ENCODE data around the gene NFIB. TPM values are rescaled to one million over a fixed set of nuclear protein-coding genes. Genes with fewer than 3 reads are reported as not detected.

NFIB gene
- total and polyA plus RNA-seq, 2 experiments from 2014 or later = 5.3 to 6.0 TPM

- no peak overlapping the region for H2AFZ ChIP-seq
- H3K9me2 ChIP-seq (ENCODE audit: insufficient read depth) = no peaks in the 10 kb centered on the region
- H3K4me3 ChIP-seq = no peak overlapping the region
- H3K4me2 ChIP-seq (ENCODE audit: unreplicated experiment) = no peak overlapping the region
- in situ Hi-C loops (cut with MboI) = no loop called here
- H3K9ac ChIP-seq = no peak overlapping the region
- TF ChIP-seq EZH2 (IDR thresholded peaks at IDR 0.05; ENCODE audit: insufficient read depth, poor library complexity, severe bottlenecking) = no peak
- peaks cover 8% of the 10 kb centered on the region; the same call in 1 of the 2 replicates for H3K4me1 ChIP-seq (ENCODE audit: insufficient read depth)
- H3K79me2 ChIP-seq (ENCODE audit: insufficient read depth) = no peaks in the 10 kb centered on the region
- no peaks in the 10 kb centered on the region for H3K9me3 ChIP-seq (ENCODE audit: low read depth)
- no peak for DNase-seq
- H3K27ac ChIP-seq = no peak overlapping the region
- WGBS, 2 experiments (ENCODE audit: low coverage in 1 of 2, low lambda C conversion rate in 2 of 2, missing lambda C conversion rate in 2 of 2) = 85 to 93% methylated on average over 5 of the region's 5 CpGs
- no peaks in the 10 kb centered on the region for H3K36me3 ChIP-seq (ENCODE audit: low read depth)
- no peaks in the 10 kb centered on the region for H4K20me1 ChIP-seq (ENCODE audit: insufficient read depth)
- H3F3A ChIP-seq (ENCODE audit: insufficient read depth) = no peaks in the 10 kb centered on the region
- peaks cover 70% of the 10 kb centered on the region for H3K27me3 ChIP-seq (replicated peaks; ENCODE audit: insufficient read depth)
These were observed 37.4 kb upstream of the NFIB start for GRCh38 chr9:14351221-14351836.

GRCh38 chr9:14350754-14351153 lies 36.8 kb upstream of the NFIB start:
- TF ChIP-seq EZH2phosphoT487 (IDR thresholded peaks at IDR 0.05; ENCODE audit: insufficient read depth, low read depth) = no peak
- TF ChIP-seq EZH2 (IDR thresholded peaks at IDR 0.05; ENCODE audit: insufficient read depth, poor library complexity, severe bottlenecking) = no peak
- Histone ChIP-seq H3K9me2 (ENCODE audit: insufficient read depth) (no peaks in the 10 kb centered on the region), H4K20me1 (ENCODE audit: insufficient read depth) (no peaks in the 10 kb centered on the region), H3K36me3 (ENCODE audit: low read depth) (no peaks in the 10 kb centered on the region), H3F3A (ENCODE audit: insufficient read depth) (no peaks in the 10 kb centered on the region), H3K27ac (no peak overlapping the region), H3K9ac (no peak overlapping the region), H3K27me3 (replicated peaks; ENCODE audit: insufficient read depth) (peaks cover 68% of the 10 kb centered on the region), H3K9me3 (ENCODE audit: low read depth) (no peaks in the 10 kb centered on the region), H3K79me2 (ENCODE audit: insufficient read depth) (no peaks in the 10 kb centered on the region), H3K4me3 (no peak overlapping the region), H2AFZ (no peak overlapping the region), H3K4me2 (ENCODE audit: unreplicated experiment) (no peak overlapping the region), H3K4me1 (ENCODE audit: insufficient read depth) (peaks cover 8% of the 10 kb centered on the region; the same call in 1 of the 2 replicates)
- DNase-seq = no peak
- in situ Hi-C loops (cut with MboI) = no loop called here
- WGBS, 2 experiments (ENCODE audit: low coverage in 1 of 2, low lambda C conversion rate in 2 of 2, missing lambda C conversion rate in 2 of 2) = 97 to 98% methylated on average over 11 of the region's 11 CpGs

- Histone ChIP-seq H4K20me1 (ENCODE audit: insufficient read depth) (no peaks in the 10 kb centered on the region), H3K9ac (no peak overlapping the region), H3K27me3 (replicated peaks; ENCODE audit: insufficient read depth) (peaks cover 71% of the 10 kb centered on the region), H3K9me3 (ENCODE audit: low read depth) (no peaks in the 10 kb centered on the region), H3K79me2 (ENCODE audit: insufficient read depth) (no peaks in the 10 kb centered on the region), H3K4me2 (ENCODE audit: unreplicated experiment) (no peak overlapping the region), H3F3A (ENCODE audit: insufficient read depth) (no peaks in the 10 kb centered on the region), H2AFZ (no peak overlapping the region), H3K36me3 (ENCODE audit: low read depth) (no peaks in the 10 kb centered on the region), H3K4me3 (no peak overlapping the region), H3K4me1 (ENCODE audit: insufficient read depth) (peaks cover 8% of the 10 kb centered on the region; the same call in 1 of the 2 replicates), H3K27ac (no peak overlapping the region), H3K9me2 (ENCODE audit: insufficient read depth) (no peaks in the 10 kb centered on the region)
- 94 to 96% methylated on average over 10 of the region's 10 CpGs for WGBS, 2 experiments (ENCODE audit: low coverage in 1 of 2, low lambda C conversion rate in 2 of 2, missing lambda C conversion rate in 2 of 2)
- TF ChIP-seq EZH2 (IDR thresholded peaks at IDR 0.05; ENCODE audit: insufficient read depth, poor library complexity, severe bottlenecking) = no peak
- no peak for TF ChIP-seq EZH2phosphoT487 (IDR thresholded peaks at IDR 0.05; ENCODE audit: insufficient read depth, low read depth)
- in situ Hi-C loops (cut with MboI) = no loop called here
- DNase-seq = no peak
These were observed 36.4 kb upstream of the NFIB start for GRCh38 chr9:14350349-14350728.

- 91% methylated on average over 39 to 42 of the region's 42 CpGs for WGBS, 2 experiments (ENCODE audit: low coverage in 1 of 2, low lambda C conversion rate in 2 of 2, missing lambda C conversion rate in 2 of 2)
- peaks cover 76% of the 10 kb centered on the region for H3K27me3 ChIP-seq (replicated peaks; ENCODE audit: insufficient read depth)
- no peak for DNase-seq
These were observed 35.8 kb upstream of the NFIB start for GRCh38 chr9:14349447-14350348.

More at GRCh38 chr9:14349447-14350348, 35.8 kb upstream of the NFIB start:
- in situ Hi-C loops (cut with MboI) = no loop called here
- Histone ChIP-seq H3K9me3 (ENCODE audit: low read depth) (no peaks in the 10 kb centered on the region), H3K79me2 (ENCODE audit: insufficient read depth) (no peaks in the 10 kb centered on the region), H2AFZ (no peak overlapping the region), H3K27ac (no peak overlapping the region), H3K4me2 (ENCODE audit: unreplicated experiment) (no peak overlapping the region), H3K36me3 (ENCODE audit: low read depth) (no peaks in the 10 kb centered on the region), H4K20me1 (ENCODE audit: insufficient read depth) (no peaks in the 10 kb centered on the region), H3K4me3 (no peak overlapping the region), H3K9me2 (ENCODE audit: insufficient read depth) (no peaks in the 10 kb centered on the region), H3K9ac (no peak overlapping the region), H3K4me1 (ENCODE audit: insufficient read depth) (peaks cover 8% of the 10 kb centered on the region; the same call in 1 of the 2 replicates), H3F3A (ENCODE audit: insufficient read depth) (no peaks in the 10 kb centered on the region)
- TF ChIP-seq EZH2 (IDR thresholded peaks at IDR 0.05; ENCODE audit: insufficient read depth, poor library complexity, severe bottlenecking) = no peak
- TF ChIP-seq EZH2phosphoT487 (IDR thresholded peaks at IDR 0.05; ENCODE audit: insufficient read depth, low read depth) = no peak

All from GM23248 (cell line).